HL-60/S4 (cell line): ENCODE data around the gene DDX6.

Experiments used
- in situ Hi-C: fragments of 300-500 bp; cut with MboI; formaldehyde crosslinking; loops from 2 replicates; pipeline ENCODE4 v1.14.3; 2022; ENCODE audit warnings: low sequenced_read_pairs

The DDX6 gene

DNA sequence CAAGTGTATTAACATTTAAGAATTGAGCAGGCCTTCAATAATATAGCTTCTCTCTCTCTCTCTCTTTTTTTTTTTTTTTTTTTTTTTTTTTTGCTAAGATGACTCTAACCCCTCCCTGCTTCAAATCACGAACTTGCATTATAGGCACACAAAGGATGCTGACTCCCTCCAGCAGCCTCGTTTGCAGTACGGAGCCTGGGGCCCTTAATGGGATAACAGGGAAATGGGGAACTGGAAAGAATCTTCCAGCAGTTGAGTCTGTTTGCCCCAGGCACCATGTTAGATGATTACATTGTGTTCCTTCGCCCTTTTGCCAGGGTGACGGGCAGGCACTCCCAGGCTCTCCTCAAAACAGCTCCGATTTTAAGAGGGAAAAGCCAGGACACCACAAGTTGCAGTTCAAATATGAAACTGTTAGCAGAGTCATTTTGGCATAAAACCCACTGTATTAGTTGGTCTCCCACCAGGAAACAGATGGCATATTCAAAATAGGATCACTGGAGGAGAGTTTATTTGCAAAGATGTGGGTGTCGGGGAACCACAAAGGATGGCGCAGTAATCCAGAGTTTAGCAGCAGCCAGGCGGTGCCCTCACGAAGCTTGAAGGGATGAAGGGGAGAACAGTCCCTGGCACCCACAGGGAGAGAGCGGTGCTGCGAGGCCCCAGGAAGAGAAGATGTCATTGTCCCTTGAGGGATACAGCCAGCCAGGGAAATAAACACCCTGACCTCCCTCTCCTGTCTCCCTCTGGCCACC, 85.0 kb downstream of the DDX6 start:
- in situ Hi-C loops, result no loop called here

DNA sequence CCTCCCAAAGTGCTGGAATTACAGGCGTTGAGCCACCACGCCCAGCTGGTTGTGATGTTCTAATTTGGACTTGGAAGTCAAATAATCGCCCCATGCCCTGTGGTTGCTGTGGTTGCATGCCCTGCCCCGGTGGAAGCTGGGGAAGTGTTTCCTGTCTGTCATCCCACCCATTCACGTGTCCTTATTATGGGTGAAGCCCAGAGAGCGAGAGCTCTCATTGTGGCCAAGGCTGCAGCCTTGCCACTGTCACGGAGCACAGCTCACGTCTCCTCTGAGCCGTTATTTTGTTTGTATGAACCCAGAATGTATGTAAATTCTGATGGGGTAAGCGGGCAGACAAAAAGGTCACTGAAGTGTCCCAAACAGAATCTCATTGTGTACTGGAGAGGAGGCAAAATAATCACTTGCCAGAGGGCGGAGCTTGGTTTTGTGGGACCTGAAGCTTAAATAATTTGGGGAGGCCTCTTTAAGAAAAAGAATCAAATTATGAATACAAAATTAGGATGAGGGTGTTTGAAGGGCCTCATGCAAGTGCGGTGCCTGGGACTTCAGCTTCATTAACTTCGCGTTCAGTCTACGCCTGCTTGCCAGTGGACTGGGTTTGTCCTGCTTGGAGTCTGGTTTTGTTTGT, 85.7 kb downstream of the DDX6 start:
- in situ Hi-C loops, result no loop called here

DNA sequence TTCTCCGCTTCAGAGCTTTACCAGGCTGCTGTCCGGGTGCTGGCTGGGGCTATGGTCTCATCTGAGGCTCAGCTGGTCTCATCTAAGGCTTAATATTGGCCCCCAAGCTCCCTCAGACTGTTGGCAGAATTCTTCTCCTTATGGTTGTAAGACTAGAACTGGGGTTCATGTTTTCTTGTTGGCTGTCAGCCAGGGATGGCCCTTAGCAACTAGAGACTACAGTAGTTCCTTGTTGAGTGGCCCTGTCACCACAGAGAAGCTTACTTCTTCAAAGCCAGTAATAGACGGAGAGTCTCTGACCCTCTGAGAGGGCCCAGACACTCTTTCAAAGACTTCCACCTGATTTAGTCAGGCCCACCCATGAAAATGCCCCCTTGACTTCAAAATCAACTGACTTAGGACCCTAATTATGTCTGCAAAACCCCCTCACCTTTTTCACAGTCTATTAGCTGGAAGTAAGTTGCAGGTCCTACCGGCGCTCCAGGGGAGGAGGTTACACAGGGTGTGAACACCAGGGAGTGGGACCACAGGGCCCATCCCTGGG, 87.3 kb downstream of the DDX6 start:
- in situ Hi-C loops, result no loop called here

DNA sequence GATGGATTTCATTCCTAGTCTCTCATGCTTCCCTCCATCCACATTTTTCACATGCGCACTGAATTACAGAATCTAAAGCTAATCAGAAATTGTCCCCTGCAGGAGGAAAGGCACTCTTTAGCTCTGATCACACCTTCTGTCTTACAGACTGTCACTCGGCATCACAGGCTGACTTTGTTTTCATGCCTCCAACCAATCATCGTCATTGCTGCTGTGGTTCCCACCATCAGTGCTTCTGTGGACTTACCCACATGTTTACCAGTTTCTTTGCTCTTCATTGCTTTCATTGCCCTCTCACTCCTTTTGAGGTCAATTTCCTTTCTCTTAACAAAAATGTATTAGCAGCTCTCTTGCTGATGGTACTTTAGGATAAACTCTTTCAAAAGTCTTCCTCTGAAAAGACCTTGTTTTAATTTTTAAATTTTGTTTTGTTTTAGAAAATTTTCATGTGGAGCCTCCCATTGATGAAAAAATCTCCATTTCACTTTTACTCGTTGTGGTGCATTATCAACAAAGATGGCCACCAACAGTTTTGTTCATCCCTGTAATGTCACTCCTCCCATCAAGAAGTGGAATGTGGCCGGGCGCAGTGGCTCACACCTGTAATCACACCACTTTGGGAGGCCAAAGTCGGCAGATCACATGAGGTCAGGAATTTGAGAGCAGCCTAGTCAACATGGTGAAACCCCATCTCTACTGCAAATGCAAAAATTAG, 91.3 kb downstream of the DDX6 start:
- in situ Hi-C loops, result loop anchor here (25.0 kb wide), 1 partner anchor 263 kb away; the partner anchor contains the start of genes FOXR1 and UPK2
